H9 (cell line): Measurements from ENCODE around the gene INPP5A. TPM values are rescaled to one million over a fixed set of nuclear protein-coding genes. Genes with fewer than 3 reads are reported as not detected.

Experiments
- DNase-seq: peaks from one replicate; pipeline ENCODE4 v3.0.0-alpha.2; 2017
- H2AFZ ChIP-seq: one replicate; pipeline ENCODE4 v1.6.1; 2013; ENCODE audit warnings: mild to moderate bottlenecking, low read length, control low read depth, moderate library complexity
- H2AK5ac ChIP-seq: 2 replicates; pipeline ENCODE4 v1.6.1; 2013; ENCODE audit warnings: low read length, control low read depth, mixed read lengths; ENCODE audit not compliant: insufficient read length
- H2BK120ac ChIP-seq: one replicate; pipeline ENCODE4 v1.6.1; 2013; ENCODE audit warnings: low read depth, mild to moderate bottlenecking, low read length, control low read depth, inconsistent platforms; ENCODE audit not compliant: poor library complexity, severe bottlenecking
- H2BK12ac ChIP-seq: 2 replicates; pipeline ENCODE4 v1.6.1; 2013; ENCODE audit warnings: low read length, control low read depth, mixed read lengths, low read depth; ENCODE audit not compliant: insufficient read length
- H2BK15ac ChIP-seq: 2 replicates; pipeline ENCODE4 v1.6.1; 2013; ENCODE audit warnings: low read depth, low read length, control low read depth
- H2BK20ac ChIP-seq: one replicate; pipeline ENCODE4 v1.6.1; 2013; ENCODE audit warnings: low read depth, mild to moderate bottlenecking, low read length, control low read depth, inconsistent platforms; ENCODE audit not compliant: poor library complexity, severe bottlenecking
- H2BK5ac ChIP-seq: 2 replicates; pipeline ENCODE4 v1.6.1; 2013; ENCODE audit warnings: low read length, control low read depth, mixed read lengths; ENCODE audit not compliant: insufficient read length
- H3K14ac ChIP-seq: 2 replicates; pipeline ENCODE4 v1.6.1; 2013; ENCODE audit warnings: low read length, control low read depth; ENCODE audit not compliant: insufficient read depth
- H3K18ac ChIP-seq: 2 replicates; pipeline ENCODE4 v1.6.1; 2013; ENCODE audit warnings: low read depth, mild to moderate bottlenecking, mixed read lengths, low read length, control low read depth; ENCODE audit not compliant: insufficient read length
- H3K23ac ChIP-seq: 2 replicates; pipeline ENCODE4 v1.6.1; 2013; ENCODE audit warnings: low read length, control low read depth, mixed read lengths, low read depth; ENCODE audit not compliant: insufficient read length
- H3K23me2 ChIP-seq: 2 replicates; pipeline ENCODE4 v1.6.1; 2013; ENCODE audit warnings: low read depth, mild to moderate bottlenecking, mixed read lengths, low read length, control low read depth; ENCODE audit not compliant: insufficient read length, poor library complexity, severe bottlenecking
- H3K27ac ChIP-seq: 2 replicates; pipeline ENCODE4 v1.5.1; 2013; ENCODE audit warnings: low read length, control low read depth, mixed read lengths, low read depth; ENCODE audit not compliant: insufficient read length
- H3K27me3 ChIP-seq: 2 replicates; pipeline ENCODE4 v1.6.1; 2013; ENCODE audit warnings: low read length, control low read depth, inconsistent platforms; ENCODE audit not compliant: insufficient read depth
- H3K4ac ChIP-seq: 2 replicates; pipeline ENCODE4 v1.6.1; 2013; ENCODE audit warnings: low read depth, mild to moderate bottlenecking, control low read depth, inconsistent platforms, low read length, moderate library complexity
- H3K4me1 ChIP-seq: 2 replicates; pipeline ENCODE4 v1.6.1; 2013; ENCODE audit warnings: low read length, control low read depth, inconsistent platforms; ENCODE audit not compliant: insufficient read depth
- H3K4me2 ChIP-seq: 2 replicates; pipeline ENCODE4 v1.6.1; 2013; ENCODE audit warnings: low read length, control low read depth, mixed read lengths; ENCODE audit not compliant: insufficient read length, insufficient read depth
- H3K56ac ChIP-seq: 2 replicates; pipeline ENCODE4 v1.6.1; 2013; ENCODE audit warnings: low read depth, mild to moderate bottlenecking, mixed read lengths, low read length, control low read depth; ENCODE audit not compliant: insufficient read length
- H3K79me1 ChIP-seq: 2 replicates; pipeline ENCODE4 v1.6.1; 2013; ENCODE audit warnings: low read depth, mild to moderate bottlenecking, moderate library complexity, low read length, control low read depth, inconsistent platforms; ENCODE audit not compliant: insufficient read depth, poor library complexity, severe bottlenecking
- H3K79me2 ChIP-seq: 2 replicates; pipeline ENCODE4 v1.6.1; 2013; ENCODE audit warnings: low read length, control low read depth, inconsistent platforms; ENCODE audit not compliant: insufficient read depth
- H3K9ac ChIP-seq: 2 replicates; pipeline ENCODE4 v1.6.1; 2013; ENCODE audit warnings: low read length, control low read depth, mixed read lengths; ENCODE audit not compliant: insufficient read length; ENCODE audit errors: extremely low read depth
- H3K9me3 ChIP-seq: one replicate; pipeline ENCODE4 v1.6.1; 2013; ENCODE audit warnings: low read depth, low read length, inconsistent platforms; ENCODE audit not compliant: control insufficient read depth
- H3T11ph ChIP-seq: one replicate; pipeline ENCODE4 v1.6.1; 2013; ENCODE audit warnings: mild to moderate bottlenecking, low read length, control low read depth, inconsistent platforms
- H4K20me1 ChIP-seq: one replicate; pipeline ENCODE4 v1.6.1; 2013; ENCODE audit not compliant: control insufficient read depth, insufficient read length, insufficient read depth
- H4K5ac ChIP-seq: 2 replicates; pipeline ENCODE4 v1.6.1; 2013; ENCODE audit warnings: low read depth, mild to moderate bottlenecking, mixed read lengths, low read length, control low read depth; ENCODE audit not compliant: insufficient read length
- H4K8ac ChIP-seq: replicated peaks from 2 replicates; pipeline ENCODE4 v1.6.1; 2013; ENCODE audit warnings: low read length, control low read depth, mixed read lengths, low read depth; ENCODE audit not compliant: insufficient read length
- H4K91ac ChIP-seq: 2 replicates; pipeline ENCODE4 v1.6.1; 2013; ENCODE audit warnings: low read depth, mild to moderate bottlenecking, moderate library complexity, mixed read lengths, low read length, control low read depth; ENCODE audit not compliant: insufficient read length
- H3K27ac Mint-ChIP-seq, 3 experiments: 2 replicates in 2 of 3; 3 replicates in 1 of 3; pipeline ENCODE4 v1.8.0; 2020 to 2021; ENCODE audit warnings: mixed read lengths in 3 of 3, mild to moderate bottlenecking in 1 of 3, moderate library complexity in 1 of 3
- H3K27me3 Mint-ChIP-seq: 2 replicates; pipeline ENCODE4 v1.8.0; 2021; ENCODE audit warnings: low read depth, mild to moderate bottlenecking, moderate library complexity, mixed read lengths
- H3K36me3 Mint-ChIP-seq, 3 experiments: 2 replicates in 2 of 3; 3 replicates in 1 of 3; pipeline ENCODE4 v1.8.0; 2020 to 2021; ENCODE audit warnings: low read depth in 3 of 3, mixed read lengths in 3 of 3; ENCODE audit not compliant: insufficient read depth in 1 of 3
- H3K4me1 Mint-ChIP-seq, 2 experiments: 2 replicates each; pipeline ENCODE4 v1.8.0; 2020; ENCODE audit warnings: mixed read lengths in 2 of 2
- H3K4me3 Mint-ChIP-seq, 2 experiments: 2 replicates in 1 of 2; 3 replicates in 1 of 2; pipeline ENCODE4 v1.8.0; 2020 to 2021; ENCODE audit warnings: mild to moderate bottlenecking in 2 of 2, mixed read lengths in 2 of 2, moderate library complexity in 1 of 2
- H3K9me3 Mint-ChIP-seq, 2 experiments: 2 replicates in 1 of 2; 3 replicates in 1 of 2; pipeline ENCODE4 v1.8.0; 2020; ENCODE audit warnings: mild to moderate bottlenecking in 2 of 2, mixed read lengths in 2 of 2, moderate library complexity in 1 of 2
- WGBS: extraction: QIAGEN DNeasy Blood & Tissue Kit; methylation state at CpG from one replicate; pipeline ENCODE4 v1.1.7; 2013; ENCODE audit warnings: missing lambda C conversion rate, low lambda C conversion rate, mixed read lengths; ENCODE audit not compliant: insufficient read length; ENCODE audit errors: extremely low coverage; 5-methylcytosine and 5-hydroxymethylcytosine counted together
- total RNA-seq: library from RNA; stranded (reverse); gene quantifications from 2 replicates; pipeline ENCODE4 v1.2.1, GENCODE V29; 2021
- TF ChIP-seq, protein P1 (sequence below): fragments of 200-600 bp; sonication (generic); conservative IDR thresholded peaks from 3 replicates; pipeline ENCODE4 v1.8.0; 2021; ENCODE audit warnings: antibody characterized with exemption, mild to moderate bottlenecking

Gene INPP5A
- total RNA-seq, 1 experiment from 2014 or later = 17.7 TPM

DNA sequence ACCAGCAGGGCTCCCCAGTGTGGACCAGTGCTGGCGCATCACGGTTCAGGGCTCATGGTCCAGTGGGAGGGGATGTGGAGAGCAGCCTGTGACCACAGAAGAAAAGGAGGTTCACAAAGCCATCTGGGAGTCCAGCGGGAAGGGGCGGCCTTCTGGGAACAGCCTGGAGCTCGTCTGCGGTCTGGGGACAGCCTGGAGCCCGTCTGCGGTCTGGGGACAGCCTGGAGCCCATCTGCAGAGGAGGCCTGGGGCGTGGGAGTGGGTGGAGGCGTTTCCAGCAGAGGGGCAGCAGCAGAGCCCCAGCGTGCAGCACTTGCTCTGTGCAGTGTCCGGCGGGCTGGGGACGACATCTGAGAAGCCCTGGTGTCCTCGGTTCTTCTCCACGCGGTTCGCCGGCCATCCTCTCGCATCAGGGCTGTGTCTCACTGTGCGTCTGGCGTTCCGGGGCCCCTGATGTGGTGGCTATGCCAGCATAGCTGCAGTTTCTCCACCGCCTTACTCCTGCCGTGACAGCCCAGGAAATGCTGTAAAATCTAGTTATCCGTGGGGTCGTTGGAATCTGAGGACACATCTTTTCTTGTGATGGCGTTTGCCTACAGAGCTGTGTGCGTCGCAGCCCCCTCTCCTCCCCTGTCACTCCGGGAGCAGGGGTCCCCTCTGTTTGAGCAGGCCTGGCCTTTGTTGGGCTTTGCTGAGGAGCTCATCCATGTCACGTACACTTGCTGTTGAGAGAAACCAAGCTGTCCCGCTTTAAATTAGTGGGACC is 104.6 kb downstream of the INPP5A start:
- no peak overlapping the region for H2BK12ac ChIP-seq
- H3K27ac ChIP-seq = no peak overlapping the region
- no peak overlapping the region for H3K4me2 ChIP-seq
- H3K14ac ChIP-seq = no peak overlapping the region
- H2BK5ac ChIP-seq = no peak overlapping the region
- no peak for DNase-seq
- no peaks in the 10 kb centered on the region for H4K20me1 ChIP-seq
- H3K4me1 ChIP-seq = no peaks in the 10 kb centered on the region; the same call in 1 of the 2 replicates
- no peak overlapping the region for H2AK5ac ChIP-seq
- H3K27ac Mint-ChIP-seq = no peak overlapping the region; a peak in 1 of 7 replicates
- peaks cover 7 to 11% of the 10 kb centered on the region in 2 experiments; a peak in 3 of 5 replicates for H3K9me3 Mint-ChIP-seq
- no peak overlapping the region for H4K8ac ChIP-seq
- H3K9ac ChIP-seq = no peak overlapping the region
- no peak overlapping the region for H4K91ac ChIP-seq
- no peaks in the 10 kb centered on the region for H3K79me1 ChIP-seq
- no peak overlapping the region for H3K23ac ChIP-seq
- H3K27me3 ChIP-seq = no peaks in the 10 kb centered on the region
- H3K9me3 ChIP-seq = no peaks in the 10 kb centered on the region
- no peaks in the 10 kb centered on the region for H3K79me2 ChIP-seq
- no peak overlapping the region for H2BK120ac ChIP-seq
- H4K5ac ChIP-seq = no peak overlapping the region
- peaks cover 7% of the 10 kb centered on the region for H3K27me3 Mint-ChIP-seq
- no peaks in the 10 kb centered on the region for H3K36me3 Mint-ChIP-seq
- H3K4me3 Mint-ChIP-seq = no peak overlapping the region
- H3T11ph ChIP-seq = no peak overlapping the region
- H3K23me2 ChIP-seq = no peaks in the 10 kb centered on the region
- H2BK15ac ChIP-seq = no peak overlapping the region
- H2BK20ac ChIP-seq = no peak overlapping the region
- no peak overlapping the region for H2AFZ ChIP-seq
- H3K18ac ChIP-seq = no peak overlapping the region
- no peak overlapping the region for H3K56ac ChIP-seq
- peaks cover 6 to 10% of the 10 kb centered on the region in 2 experiments; a peak in 3 of 4 replicates for H3K4me1 Mint-ChIP-seq
- TF ChIP-seq, protein P1, sequence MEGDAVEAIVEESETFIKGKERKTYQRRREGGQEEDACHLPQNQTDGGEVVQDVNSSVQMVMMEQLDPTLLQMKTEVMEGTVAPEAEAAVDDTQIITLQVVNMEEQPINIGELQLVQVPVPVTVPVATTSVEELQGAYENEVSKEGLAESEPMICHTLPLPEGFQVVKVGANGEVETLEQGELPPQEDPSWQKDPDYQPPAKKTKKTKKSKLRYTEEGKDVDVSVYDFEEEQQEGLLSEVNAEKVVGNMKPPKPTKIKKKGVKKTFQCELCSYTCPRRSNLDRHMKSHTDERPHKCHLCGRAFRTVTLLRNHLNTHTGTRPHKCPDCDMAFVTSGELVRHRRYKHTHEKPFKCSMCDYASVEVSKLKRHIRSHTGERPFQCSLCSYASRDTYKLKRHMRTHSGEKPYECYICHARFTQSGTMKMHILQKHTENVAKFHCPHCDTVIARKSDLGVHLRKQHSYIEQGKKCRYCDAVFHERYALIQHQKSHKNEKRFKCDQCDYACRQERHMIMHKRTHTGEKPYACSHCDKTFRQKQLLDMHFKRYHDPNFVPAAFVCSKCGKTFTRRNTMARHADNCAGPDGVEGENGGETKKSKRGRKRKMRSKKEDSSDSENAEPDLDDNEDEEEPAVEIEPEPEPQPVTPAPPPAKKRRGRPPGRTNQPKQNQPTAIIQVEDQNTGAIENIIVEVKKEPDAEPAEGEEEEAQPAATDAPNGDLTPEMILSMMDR = no peak
- no peak overlapping the region for H3K4ac ChIP-seq
- WGBS = no CpG with 5 or more reads among the region's 33 CpGs
